Endothelial cell of coronary artery (primary cell): ENCODE results near the gene WDR4. TPM values are rescaled to one million over a fixed set of nuclear protein-coding genes. Genes with fewer than 3 reads are reported as not detected.

Source experiments
- total RNA-seq: library from RNA; depleted of rRNA; stranded (reverse); fragments of >200 nt; gene quantifications from 2 replicates; pipeline ENCODE4 v1.2.3, GENCODE V29; 2014

Gene WDR4
- 16.0 and 21.8 TPM in 2 replicates for total RNA-seq

GRCh38 chr21:42878993-42879787 is at the start of gene WDR4:
TSS of gene WDR4 (minus strand) at chr21:42879539. CDS start at chr21:42879495, 44 bp downstream.

GRCh38 chr21:42925114-42925926 is 46.0 kb upstream of the WDR4 start, which contains the start of gene ERVH48-1:
TSS of gene ERVH48-1 (minus strand) at chr21:42925630. CDS start at chr21:42919006, 6,624 bp downstream.

GRCh38 chr21:42892931-42893755 is 13.8 kb upstream of the WDR4 start, which contains the start of gene NDUFV3:
TSS of gene NDUFV3 (plus strand) at chr21:42893309. CDS start at chr21:42893334, 25 bp downstream.

Other genes starting within 250 kb of the WDR4 start
- 0.18 and 0.38 TPM in 2 replicates for gene PDE9A, start 225.9 kb downstream of the WDR4 start, total RNA-seq
- 32.2 and 33.8 TPM in 2 replicates for gene NDUFV3, start 13.8 kb upstream of the WDR4 start, total RNA-seq
- not detected in 2 replicates for gene ERVH48-1, start 46.1 kb upstream of the WDR4 start, total RNA-seq
- 11.4 and 13.0 TPM in 2 replicates for gene PKNOX1, start 95.0 kb upstream of the WDR4 start, total RNA-seq
- gene CBS, start 196.3 kb upstream of the WDR4 start, total RNA-seq, result 7.4 and 51.3 TPM in 2 replicates
- 25.1 and 40.1 TPM in 2 replicates for gene U2AF1, start 228.0 kb upstream of the WDR4 start, total RNA-seq